Body of pancreas (tissue), 4 donors: ENCODE measurements around the gene GRM4.

Experiments used
- CTCF ChIP-seq, 7 experiments: fragments of 450-650 bp in 4 of 7; fragments of 200-600 bp in 3 of 7; sonication (generic) in 3 of 7; IDR thresholded peaks; one replicate each; pipeline ENCODE4 v1.5.1; 2016 to 2019; ENCODE audit warnings: antibody characterized with exemption in 7 of 7
- POLR2A ChIP-seq, 3 donors: fragments of 450-650 bp; IDR thresholded peaks; one replicate each; pipeline ENCODE4 v1.6.1; 2016; ENCODE audit warnings: antibody characterized with exemption in 3 of 3, mild to moderate bottlenecking in 2 of 3

- TF ChIP-seq CTCF (IDR thresholded peaks at IDR 0.05), result no peak
- peak in 1 of 3 donors; percentile 15 for TF ChIP-seq POLR2A (IDR thresholded peaks at IDR 0.05)
Measured at GRCh38 chr6:33988121-33989015, 157.5 kb downstream of the GRM4 start.
